ENCODE data around the gene MAP3K3. TPM values are rescaled to one million over a fixed set of nuclear protein-coding genes. Genes with fewer than 3 reads are reported as not detected.

MAP3K3 gene
- polyA plus RNA-seq, 2 of the 4 experiments (the other 2 are of a cell fraction) = 10.8 to 11.2 TPM

DNA sequence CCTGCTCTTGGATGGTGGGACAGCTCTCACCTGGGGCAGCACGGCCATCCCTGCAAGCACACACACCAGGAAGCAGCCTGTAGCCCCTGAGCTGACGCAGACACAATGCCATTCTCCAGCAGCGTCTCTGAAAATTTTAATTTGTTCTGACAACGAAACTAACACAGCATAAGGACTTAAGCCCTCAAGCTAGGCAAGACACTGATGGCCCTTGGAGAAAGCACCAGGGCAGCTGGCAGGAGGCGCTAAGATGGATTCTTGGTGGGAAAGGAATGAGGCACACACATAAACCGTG lies 80.5 kb downstream of the MAP3K3 start:
- 93% methylated on average over 6 of the region's 6 CpGs for WGBS (ENCODE audit: missing lambda C conversion rate)
- 0 out of 3 replicates have a peak, but pooled peaks cover 6% of the 10 kb centered on the region for H3K4me1 ChIP-seq
- DNase-seq (ENCODE audit: low read depth in 1 of 2, low spot score in 1 of 2) (no peak), ATAC-seq (no peak), FAIRE-seq (no peak)
- POLR2A ChIA-PET = no interaction called here
- CTCF ChIA-PET = interaction anchor here (0.9 to 1.6 kb wide), 5 partner anchors 9 to 277 kb away, joined by 3 to 6 read pairs (median 4); no protein-coding TSS in a partner anchor
- no peak overlapping the region for H3K4me3 ChIP-seq
- TF ChIP-seq JUN (IDR thresholded peaks at IDR 0.05) (0 out of 5 replicates have a peak, but pooled peaks of 1 of the 2 experiments have one; percentile 5), SMC3 (IDR thresholded peaks at IDR 0.05) (no peak)
- no peaks in the 10 kb centered on the region for H3K9me3 ChIP-seq
- no peak overlapping the region for H3K27ac ChIP-seq
- H3K4me2 ChIP-seq = no peak overlapping the region

DNA sequence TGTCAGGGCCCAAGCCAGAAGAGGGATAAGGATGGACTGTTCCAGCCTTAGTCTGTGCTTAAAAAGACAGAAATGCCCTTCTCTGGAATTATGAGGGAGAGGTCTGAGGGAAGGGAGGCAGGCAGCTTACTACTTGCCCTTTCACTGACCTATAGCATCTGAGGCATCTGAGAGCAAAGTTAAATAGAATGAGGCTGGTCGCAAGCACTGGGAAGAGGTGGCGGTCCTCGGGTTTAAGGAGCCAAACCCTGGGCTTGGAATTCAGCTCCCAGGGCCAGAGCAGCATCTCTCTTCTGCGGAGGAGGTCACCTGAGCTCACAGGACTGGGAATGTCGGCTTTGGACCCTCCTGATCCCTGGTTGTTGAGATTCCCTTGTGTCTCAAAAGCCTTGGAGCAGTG lies 80.8 kb downstream of the MAP3K3 start:
- WGBS (ENCODE audit: missing lambda C conversion rate) = 74% methylated on average over 5 of the region's 5 CpGs
- ATAC-seq = no peak
- 0 out of 3 replicates have a peak, but pooled peaks cover 6% of the 10 kb centered on the region for H3K4me1 ChIP-seq
- CTCF ChIA-PET = interaction anchor here (1.0 to 1.6 kb wide), 5 partner anchors 9 to 278 kb away, joined by 3 to 6 read pairs (median 4); no protein-coding TSS in a partner anchor
- H3K4me3 ChIP-seq = no peak overlapping the region
- POLR2A ChIA-PET = no interaction called here
- no peak for DNase-seq (ENCODE audit: low read depth in 1 of 2, low spot score in 1 of 2)
- no peak for FAIRE-seq
- H3K9me3 ChIP-seq = no peaks in the 10 kb centered on the region
- no peak for TF ChIP-seq CBX2 (IDR thresholded peaks at IDR 0.05; ENCODE audit: borderline replicate concordance, low read depth)
- no peak for TF ChIP-seq MAZ (IDR thresholded peaks at IDR 0.05; ENCODE audit: borderline replicate concordance, low read depth, low read length)
- 0 out of 5 replicates have a peak, but pooled peaks of 1 of the 2 experiments have one; percentile 6 for TF ChIP-seq JUN (IDR thresholded peaks at IDR 0.05)
- no peak for TF ChIP-seq EHMT2 (IDR thresholded peaks at IDR 0.05; ENCODE audit: low read depth)
- no peak overlapping the region for H3K27ac ChIP-seq
- no peak overlapping the region for H3K4me2 ChIP-seq

DNA sequence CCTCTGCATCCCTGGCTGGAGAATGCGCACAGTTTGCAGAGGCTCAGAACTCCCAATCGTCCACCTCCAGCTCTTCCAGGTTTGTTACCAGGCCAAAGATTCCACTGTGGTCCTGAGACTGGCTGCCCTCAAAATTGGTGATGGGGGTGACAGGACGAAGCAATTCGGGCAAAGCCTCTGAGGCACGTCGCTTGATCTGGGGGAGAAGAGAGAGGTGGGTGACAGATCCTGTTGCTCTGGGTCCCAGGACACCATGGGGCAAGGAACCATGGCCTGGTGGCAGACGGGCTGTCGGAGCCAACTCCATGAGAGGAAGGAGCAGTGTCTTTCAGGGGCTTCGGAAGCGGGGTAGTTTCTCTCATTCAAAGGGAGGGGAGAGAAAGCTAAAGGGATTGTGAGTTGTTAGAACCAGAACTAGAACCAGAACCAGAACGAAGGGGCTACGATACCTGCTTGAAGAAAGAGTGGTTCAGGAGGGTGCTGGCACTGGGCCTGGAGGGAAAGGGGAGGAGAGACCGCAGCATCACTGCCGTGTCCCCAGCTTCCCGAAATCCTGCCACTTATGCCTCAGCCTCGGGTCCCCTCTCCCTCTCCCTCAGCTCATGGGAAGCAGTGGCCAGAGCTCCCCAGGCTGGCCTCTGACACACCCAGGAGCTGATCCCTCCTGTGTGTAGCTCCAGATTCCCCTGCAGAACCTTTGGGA lies 81.5 kb downstream of the MAP3K3 start:
- Histone ChIP-seq H3K4me1 (0 out of 3 replicates have a peak, but pooled peaks cover 6% of the 10 kb centered on the region), H3K9me3 (no peaks in the 10 kb centered on the region), H3K4me2 (no peak overlapping the region), H3K4me3 (no peak overlapping the region), H3K27ac (no peak overlapping the region)
- CTCF ChIA-PET = interaction anchor here (1.0 to 1.6 kb wide), 6 partner anchors 8 to 278 kb away, joined by 3 to 10 read pairs (median 4); no protein-coding TSS in a partner anchor
- DNase-seq (ENCODE audit: low read depth in 1 of 2, low spot score in 1 of 2) (no peak), FAIRE-seq (no peak), ATAC-seq (no peak)
- POLR2A ChIA-PET = no interaction called here
- no peak for TF ChIP-seq HOXA7 (CRISPR knock-in tag; IDR thresholded peaks at IDR 0.05)
- no peak for TF ChIP-seq TFCP2L1 (CRISPR knock-in tag; IDR thresholded peaks at IDR 0.05)
- TF ChIP-seq POLR2A (IDR thresholded peaks at IDR 0.05; ENCODE audit: low read length) = no peak
- TF ChIP-seq, protein P1, sequence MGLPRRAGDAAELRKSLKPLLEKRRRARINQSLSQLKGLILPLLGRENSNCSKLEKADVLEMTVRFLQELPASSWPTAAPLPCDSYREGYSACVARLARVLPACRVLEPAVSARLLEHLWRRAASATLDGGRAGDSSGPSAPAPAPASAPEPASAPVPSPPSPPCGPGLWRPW (IDR thresholded peaks at IDR 0.05) = no peak
- no peak for TF ChIP-seq KDM5A (IDR thresholded peaks at IDR 0.05)
- no peak for TF ChIP-seq RFX5 (IDR thresholded peaks at IDR 0.05)
- TF ChIP-seq ZNF302 (CRISPR knock-in tag; IDR thresholded peaks at IDR 0.05) = no peak
- no peak for TF ChIP-seq HOXB13 (CRISPR knock-in tag; IDR thresholded peaks at IDR 0.05; ENCODE audit: low read depth)
- TF ChIP-seq RCOR1 (IDR thresholded peaks at IDR 0.05; ENCODE audit: low read depth, low read length) = no peak
- 89% methylated on average over 16 of the region's 16 CpGs for WGBS (ENCODE audit: missing lambda C conversion rate)

DNA sequence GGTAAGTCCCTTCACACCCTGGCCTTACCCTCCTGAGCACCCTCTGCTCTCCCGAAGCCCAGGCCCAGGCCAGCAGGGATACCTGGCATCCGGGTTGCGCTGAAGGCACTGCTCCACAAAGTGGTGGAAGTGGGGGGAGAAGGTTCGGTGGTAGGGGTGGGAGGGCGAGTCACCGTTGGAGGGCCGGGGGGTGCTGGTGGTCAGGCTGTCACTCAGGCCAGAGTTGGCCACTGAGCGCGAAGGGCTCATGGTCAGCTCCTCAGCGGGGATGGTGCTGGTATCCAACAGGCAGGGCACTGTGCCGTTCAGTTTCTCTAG lies 82.0 kb downstream of the MAP3K3 start:
- ATAC-seq (no peak), FAIRE-seq (no peak), DNase-seq (ENCODE audit: low read depth in 1 of 2, low spot score in 1 of 2) (no peak)
- H3K27ac ChIP-seq = no peak overlapping the region
- TF ChIP-seq ZNF302 (CRISPR knock-in tag; IDR thresholded peaks at IDR 0.05) (no peak), PHF8 (IDR thresholded peaks at IDR 0.05; ENCODE audit: borderline replicate concordance, low read depth) (no peak), RARB (CRISPR knock-in tag; IDR thresholded peaks at IDR 0.05) (no peak), BHLHE40 (IDR thresholded peaks at IDR 0.05; ENCODE audit: low read depth, low read length) (no peak), NPAS2 (CRISPR knock-in tag; IDR thresholded peaks at IDR 0.05; ENCODE audit: borderline replicate concordance) (no peak), EHMT2 (IDR thresholded peaks at IDR 0.05; ENCODE audit: low read depth) (no peak), MAZ (IDR thresholded peaks at IDR 0.05; ENCODE audit: borderline replicate concordance, low read depth, low read length) (no peak), HOXB13 (CRISPR knock-in tag; IDR thresholded peaks at IDR 0.05; ENCODE audit: low read depth) (no peak), RFX5 (IDR thresholded peaks at IDR 0.05) (no peak), EHF (CRISPR knock-in tag; IDR thresholded peaks at IDR 0.05) (no peak), RCOR1 (IDR thresholded peaks at IDR 0.05; ENCODE audit: low read depth, low read length) (no peak), FOSL2 (IDR thresholded peaks at IDR 0.05) (no peak), FOSL2 (CRISPR knock-in tag; IDR thresholded peaks at IDR 0.05) (no peak)
- TF ChIP-seq, protein P2, sequence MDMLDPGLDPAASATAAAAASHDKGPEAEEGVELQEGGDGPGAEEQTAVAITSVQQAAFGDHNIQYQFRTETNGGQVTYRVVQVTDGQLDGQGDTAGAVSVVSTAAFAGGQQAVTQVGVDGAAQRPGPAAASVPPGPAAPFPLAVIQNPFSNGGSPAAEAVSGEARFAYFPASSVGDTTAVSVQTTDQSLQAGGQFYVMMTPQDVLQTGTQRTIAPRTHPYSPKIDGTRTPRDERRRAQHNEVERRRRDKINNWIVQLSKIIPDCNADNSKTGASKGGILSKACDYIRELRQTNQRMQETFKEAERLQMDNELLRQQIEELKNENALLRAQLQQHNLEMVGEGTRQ (IDR thresholded peaks at IDR 0.05) = no peak
- H3K9me3 ChIP-seq = no peaks in the 10 kb centered on the region
- ChIA-PET POLR2A (no interaction called here), CTCF (interaction anchor here (1.0 to 1.6 kb wide), 4 partner anchors 9 to 129 kb away, joined by 3 to 10 read pairs (median 3); no protein-coding TSS in a partner anchor)
- WGBS (ENCODE audit: missing lambda C conversion rate) = 92% methylated on average over 7 of the region's 11 CpGs
- H3K4me2 ChIP-seq = no peak overlapping the region
- H3K4me3 ChIP-seq = no peak overlapping the region
- H3K4me1 ChIP-seq = 0 out of 3 replicates have a peak, but pooled peaks cover 2% of the 10 kb centered on the region

Data from A549 (cell line).